ENCODE measurements around the gene TMEM18.

- TF ChIP-seq PRDM4 (tag by site-specific recombination; IDR thresholded peaks at IDR 0.05) (no peak), ZBTB21 (tag by site-specific recombination; IDR thresholded peaks at IDR 0.05) (no peak), ATF2 (tag by site-specific recombination; IDR thresholded peaks at IDR 0.05; ENCODE audit: low read depth) (no peak), ZNF530 (tag by site-specific recombination; IDR thresholded peaks at IDR 0.05; ENCODE audit: low read depth) (no peak), ZNF555 (tag by site-specific recombination; conservative IDR thresholded peaks at IDR 0.05) (no peak), ZNF274 (IDR thresholded peaks at IDR 0.05; ENCODE audit: low read length) (no peak), ZNF274 (tag by site-specific recombination; IDR thresholded peaks at IDR 0.05; ENCODE audit: borderline replicate concordance) (no peak)
- TF ChIP-seq, protein P1, sequence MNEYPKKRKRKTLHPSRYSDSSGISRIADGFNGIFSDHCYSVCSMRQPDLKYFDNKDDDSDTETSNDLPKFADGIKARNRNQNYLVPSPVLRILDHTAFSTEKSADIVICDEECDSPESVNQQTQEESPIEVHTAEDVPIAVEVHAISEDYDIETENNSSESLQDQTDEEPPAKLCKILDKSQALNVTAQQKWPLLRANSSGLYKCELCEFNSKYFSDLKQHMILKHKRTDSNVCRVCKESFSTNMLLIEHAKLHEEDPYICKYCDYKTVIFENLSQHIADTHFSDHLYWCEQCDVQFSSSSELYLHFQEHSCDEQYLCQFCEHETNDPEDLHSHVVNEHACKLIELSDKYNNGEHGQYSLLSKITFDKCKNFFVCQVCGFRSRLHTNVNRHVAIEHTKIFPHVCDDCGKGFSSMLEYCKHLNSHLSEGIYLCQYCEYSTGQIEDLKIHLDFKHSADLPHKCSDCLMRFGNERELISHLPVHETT (tag by site-specific recombination; IDR thresholded peaks at IDR 0.05) = no peak
- TF ChIP-seq, protein P2, sequence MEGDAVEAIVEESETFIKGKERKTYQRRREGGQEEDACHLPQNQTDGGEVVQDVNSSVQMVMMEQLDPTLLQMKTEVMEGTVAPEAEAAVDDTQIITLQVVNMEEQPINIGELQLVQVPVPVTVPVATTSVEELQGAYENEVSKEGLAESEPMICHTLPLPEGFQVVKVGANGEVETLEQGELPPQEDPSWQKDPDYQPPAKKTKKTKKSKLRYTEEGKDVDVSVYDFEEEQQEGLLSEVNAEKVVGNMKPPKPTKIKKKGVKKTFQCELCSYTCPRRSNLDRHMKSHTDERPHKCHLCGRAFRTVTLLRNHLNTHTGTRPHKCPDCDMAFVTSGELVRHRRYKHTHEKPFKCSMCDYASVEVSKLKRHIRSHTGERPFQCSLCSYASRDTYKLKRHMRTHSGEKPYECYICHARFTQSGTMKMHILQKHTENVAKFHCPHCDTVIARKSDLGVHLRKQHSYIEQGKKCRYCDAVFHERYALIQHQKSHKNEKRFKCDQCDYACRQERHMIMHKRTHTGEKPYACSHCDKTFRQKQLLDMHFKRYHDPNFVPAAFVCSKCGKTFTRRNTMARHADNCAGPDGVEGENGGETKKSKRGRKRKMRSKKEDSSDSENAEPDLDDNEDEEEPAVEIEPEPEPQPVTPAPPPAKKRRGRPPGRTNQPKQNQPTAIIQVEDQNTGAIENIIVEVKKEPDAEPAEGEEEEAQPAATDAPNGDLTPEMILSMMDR (tag by site-specific recombination; IDR thresholded peaks at IDR 0.05) = no peak
Measured at GRCh38 chr2:627926-628560, 49.2 kb downstream of the TMEM18 start.

Measured in HEK293 (cell line).